ENCODE measurements around the gene PTPMT1.

Gene PTPMT1

GRCh38 chr11:47607380-47607779 lies 42.0 kb downstream of the PTPMT1 start:
- DNase-seq (ENCODE audit: low read depth) = peak; percentile 91

GRCh38 chr11:47609675-47610074 lies 44.3 kb downstream of the PTPMT1 start:
- DNase-seq (ENCODE audit: low read depth) = no peak

GRCh38 chr11:47611348-47611794 lies 46.0 kb downstream of the PTPMT1 start:
- DNase-seq (ENCODE audit: low read depth) = no peak

- no peak for DNase-seq (ENCODE audit: low read depth)
These were observed 49.9 kb downstream of the PTPMT1 start for GRCh38 chr11:47615249-47615648.

GRCh38 chr11:47616726-47617416 lies 51.5 kb downstream of the PTPMT1 start:
- DNase-seq (ENCODE audit: low read depth) = peak; percentile 84

- peak; percentile 86 for DNase-seq (ENCODE audit: low read depth)
These were observed 52.0 kb downstream of the PTPMT1 start for GRCh38 chr11:47617417-47617809.

- DNase-seq (ENCODE audit: low read depth) = no peak
These were observed 55.5 kb downstream of the PTPMT1 start for GRCh38 chr11:47620836-47621378.

All from iris pigment epithelial cell (primary cell).